GM23338 (cell line): ENCODE data around the gene PPP4R1. TPM values are rescaled to one million over a fixed set of nuclear protein-coding genes. Genes with fewer than 3 reads are reported as not detected.

Experiments used
- polyA plus RNA-seq: library from polyadenylated mRNA; unstranded; fragments of >200 nt; fragmentation: Nextera tagmentation; extraction: Ambion mirVana; gene quantifications from 2 replicates; pipeline ENCODE4 v1.2.1, GENCODE V29; 2016
- small RNA-seq: library from RNA; depleted of rRNA; stranded (forward); fragments of <200 nt; gene quantifications from one replicate; pipeline ENCODE3, GENCODE V24; 2014; ENCODE audit warnings: low replicate concordance
- total RNA-seq: library from RNA; depleted of rRNA; stranded (reverse); fragments of >200 nt; shearing (Covaris generic); gene quantifications from 2 replicates; pipeline ENCODE4 v1.2.3, GENCODE V29; 2014; rRNA removed

Gene PPP4R1
- total and polyA plus RNA-seq, 2 experiments from 2014 or later, result 18.1 to 79.4 TPM

Small RNAs within 50 kb of the gene (small RNA-seq; reads per million reads assigned to genes)
- gene RNU2-27P (0.15 reads per million), gene RNU6-903P (not detected)

Other genes with a start within 250 kb of the PPP4R1 start
- gene RALBP1, start 139.0 kb downstream of the PPP4R1 start, total RNA-seq, result 64.9 and 80.9 TPM in 2 replicates
- 102 and 103 TPM in 2 replicates for gene RALBP1, start 139.0 kb downstream of the PPP4R1 start, polyA plus RNA-seq
- gene RAB31, start 93.7 kb upstream of the PPP4R1 start, total RNA-seq, result 18.8 and 33.8 TPM in 2 replicates
- gene RAB31, start 93.7 kb upstream of the PPP4R1 start, polyA plus RNA-seq, result 34.0 and 46.1 TPM in 2 replicates